GM12891 (cell line): Measurements from ENCODE around the gene ZNF730.
A peak's percentile ranks its signal among the peaks of the same experiment; 100 is the strongest.

Source experiments
- POLR2A ChIP-seq: IDR thresholded peaks from 2 replicates; pipeline ENCODE4 v1.6.1; 2011; ENCODE audit warnings: low read depth, low read length, control low read depth
- POLR2AphosphoS5 ChIP-seq: IDR thresholded peaks from 2 replicates; pipeline ENCODE4 v1.6.1; 2011; ENCODE audit warnings: low read depth, low read length, control low read depth
- TAF1 ChIP-seq: IDR thresholded peaks from 2 replicates; pipeline ENCODE4 v1.6.1; 2011; ENCODE audit warnings: low read depth, low read length, control low read depth

DNA sequence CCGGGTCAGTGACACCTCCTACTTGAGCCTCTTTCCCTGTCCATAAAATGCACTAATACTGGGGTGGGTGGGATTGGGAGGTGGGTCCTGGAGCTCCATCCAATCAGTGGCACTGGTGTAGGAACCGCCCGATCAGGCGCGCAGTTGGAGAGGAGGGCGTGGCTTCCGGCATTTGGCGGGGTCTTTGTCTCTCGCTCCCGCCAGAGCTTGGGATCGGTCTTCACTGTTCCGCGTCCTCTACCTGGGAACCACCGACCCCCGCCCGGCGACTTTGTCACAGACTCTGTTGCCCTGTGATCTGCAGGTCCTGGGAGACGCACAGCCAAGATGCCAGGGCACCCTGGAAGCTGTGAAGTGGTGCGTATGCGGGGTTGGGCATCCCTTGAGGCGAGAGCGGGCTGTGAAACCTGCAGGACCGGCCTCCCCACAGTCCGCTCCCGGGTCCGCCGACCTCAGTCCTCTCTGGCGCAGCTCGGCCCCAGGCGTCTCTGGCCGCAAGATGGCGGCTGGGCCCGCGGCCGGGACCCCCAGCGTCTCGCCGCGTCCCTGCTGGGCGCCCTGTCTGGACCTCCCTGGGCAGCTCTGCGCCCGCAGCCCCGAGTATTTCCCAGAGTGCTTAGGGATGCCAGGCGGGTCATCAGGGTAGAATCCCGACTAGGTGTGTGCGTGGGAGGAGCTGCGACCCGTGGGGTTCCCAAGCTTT, 41.6 kb upstream of the ZNF730 start:
- TF ChIP-seq POLR2A (peak; percentile 36; the same call in 1 of the 2 replicates), POLR2AphosphoS5 (peak; percentile 50; the same call in 1 of the 2 replicates), TAF1 (no peak)
